ENCODE results near the gene BANK1.

BANK1 gene, protein sequence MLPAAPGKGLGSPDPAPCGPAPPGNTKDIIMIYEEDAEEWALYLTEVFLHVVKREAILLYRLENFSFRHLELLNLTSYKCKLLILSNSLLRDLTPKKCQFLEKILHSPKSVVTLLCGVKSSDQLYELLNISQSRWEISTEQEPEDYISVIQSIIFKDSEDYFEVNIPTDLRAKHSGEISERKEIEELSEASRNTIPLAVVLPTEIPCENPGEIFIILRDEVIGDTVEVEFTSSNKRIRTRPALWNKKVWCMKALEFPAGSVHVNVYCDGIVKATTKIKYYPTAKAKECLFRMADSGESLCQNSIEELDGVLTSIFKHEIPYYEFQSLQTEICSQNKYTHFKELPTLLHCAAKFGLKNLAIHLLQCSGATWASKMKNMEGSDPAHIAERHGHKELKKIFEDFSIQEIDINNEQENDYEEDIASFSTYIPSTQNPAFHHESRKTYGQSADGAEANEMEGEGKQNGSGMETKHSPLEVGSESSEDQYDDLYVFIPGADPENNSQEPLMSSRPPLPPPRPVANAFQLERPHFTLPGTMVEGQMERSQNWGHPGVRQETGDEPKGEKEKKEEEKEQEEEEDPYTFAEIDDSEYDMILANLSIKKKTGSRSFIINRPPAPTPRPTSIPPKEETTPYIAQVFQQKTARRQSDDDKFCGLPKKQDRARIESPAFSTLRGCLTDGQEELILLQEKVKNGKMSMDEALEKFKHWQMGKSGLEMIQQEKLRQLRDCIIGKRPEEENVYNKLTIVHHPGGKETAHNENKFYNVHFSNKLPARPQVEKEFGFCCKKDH

GRCh38 chr4:101790521-101791181 lies at the start of gene BANK1:
TSS of gene BANK1 (plus strand) at chr4:101790730. CDS start at chr4:101790881, 151 bp downstream.
- Histone ChIP-seq H3K27ac (ENCODE audit: low read depth, low read length) (peak within 1 kb of the TSS; percentile 10), H3K36me3 (ENCODE audit: control insufficient read depth in 1 of 2, insufficient read depth in 2 of 2, low read length in 2 of 2) (no peaks in the 10 kb centered on the region), H3K4me3 (ENCODE audit: low read depth in 1 of 2, low read length in 2 of 2) (peak within 1 kb of the TSS; percentile 73 to 74), H3K9me3 (ENCODE audit: control insufficient read depth in 1 of 2, low read length in 2 of 2) (no peaks in the 10 kb centered on the region), H3K9ac (ENCODE audit: low read depth in 1 of 2, low read length in 2 of 2) (peak within 1 kb of the TSS; percentile 58 to 71), H3K4me1 (ENCODE audit: control insufficient read depth in 1 of 2, insufficient read depth in 2 of 2, low read length in 2 of 2) (peaks cover 0 to under 1% of the 10 kb centered on the region in 2 donors), H3K27me3 (ENCODE audit: control insufficient read depth in 1 of 2, insufficient read depth in 2 of 2, low read length in 2 of 2) (no peaks in the 10 kb centered on the region)

DNA sequence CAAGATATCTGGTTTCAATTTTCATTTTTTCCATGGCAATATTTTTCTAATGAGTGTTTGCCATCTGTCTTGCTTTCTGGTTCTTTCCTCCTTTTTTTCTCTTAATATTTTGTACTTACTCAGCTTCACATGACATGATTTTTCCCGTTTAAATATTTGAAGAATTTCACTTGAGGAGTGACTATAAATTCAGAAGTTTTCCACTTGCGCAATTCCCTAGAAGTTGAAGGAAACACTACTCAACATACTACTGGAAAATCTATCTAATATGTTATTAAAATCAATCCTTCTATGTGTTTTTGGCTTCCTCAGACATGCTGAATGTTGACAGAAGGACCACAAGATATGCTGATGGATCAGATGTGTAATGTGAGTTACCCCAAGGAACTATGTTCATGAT lies 36.8 kb upstream of the BANK1 start:
- no peak overlapping the region for H3K9ac ChIP-seq (ENCODE audit: low read depth in 1 of 2, low read length in 2 of 2)
- no peak overlapping the region for H3K27ac ChIP-seq (ENCODE audit: low read depth, low read length)
- no peaks in the 10 kb centered on the region for H3K9me3 ChIP-seq (ENCODE audit: control insufficient read depth in 1 of 2, low read length in 2 of 2)
- H3K4me3 ChIP-seq (ENCODE audit: low read depth in 1 of 2, low read length in 2 of 2), result no peak overlapping the region
- H3K4me1 ChIP-seq (ENCODE audit: control insufficient read depth in 1 of 2, insufficient read depth in 2 of 2, low read length in 2 of 2), result no peaks in the 10 kb centered on the region
- no peaks in the 10 kb centered on the region for H3K27me3 ChIP-seq (ENCODE audit: control insufficient read depth in 1 of 2, insufficient read depth in 2 of 2, low read length in 2 of 2)
- no peaks in the 10 kb centered on the region for H3K36me3 ChIP-seq (ENCODE audit: control insufficient read depth in 1 of 2, insufficient read depth in 2 of 2, low read length in 2 of 2)

DNA sequence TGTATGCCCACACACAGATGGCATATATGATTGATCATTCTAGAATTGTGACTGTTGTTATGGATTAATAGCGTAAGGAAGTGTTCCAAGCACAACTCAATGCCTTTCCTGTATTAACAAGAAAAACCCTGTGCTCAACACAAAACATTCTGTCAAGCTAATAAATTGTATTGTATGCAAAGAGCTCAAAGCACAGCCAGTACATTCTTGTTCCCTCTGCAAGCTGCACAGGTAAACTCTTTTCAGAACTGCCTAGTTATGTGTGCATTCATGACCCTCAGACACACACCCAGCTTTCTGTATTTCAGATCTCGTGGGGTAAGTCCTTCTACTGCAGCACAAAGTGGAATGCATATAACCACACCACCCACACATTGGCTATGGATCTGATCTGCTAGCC lies 34.3 kb upstream of the BANK1 start:
- no peaks in the 10 kb centered on the region for H3K9me3 ChIP-seq (ENCODE audit: control insufficient read depth in 1 of 2, low read length in 2 of 2)
- H3K4me1 ChIP-seq (ENCODE audit: control insufficient read depth in 1 of 2, insufficient read depth in 2 of 2, low read length in 2 of 2), result no peaks in the 10 kb centered on the region
- H3K27ac ChIP-seq (ENCODE audit: low read depth, low read length), result no peak overlapping the region
- H3K4me3 ChIP-seq (ENCODE audit: low read depth in 1 of 2, low read length in 2 of 2), result no peak overlapping the region
- H3K9ac ChIP-seq (ENCODE audit: low read depth in 1 of 2, low read length in 2 of 2), result no peak overlapping the region
- no peaks in the 10 kb centered on the region for H3K27me3 ChIP-seq (ENCODE audit: control insufficient read depth in 1 of 2, insufficient read depth in 2 of 2, low read length in 2 of 2)
- no peaks in the 10 kb centered on the region for H3K36me3 ChIP-seq (ENCODE audit: control insufficient read depth in 1 of 2, insufficient read depth in 2 of 2, low read length in 2 of 2)

- no peaks in the 10 kb centered on the region for H3K36me3 ChIP-seq (ENCODE audit: control insufficient read depth in 1 of 2, insufficient read depth in 2 of 2, low read length in 2 of 2)
Measured at GRCh38 chr4:101761405-101761804, 29.1 kb upstream of the BANK1 start.

DNA sequence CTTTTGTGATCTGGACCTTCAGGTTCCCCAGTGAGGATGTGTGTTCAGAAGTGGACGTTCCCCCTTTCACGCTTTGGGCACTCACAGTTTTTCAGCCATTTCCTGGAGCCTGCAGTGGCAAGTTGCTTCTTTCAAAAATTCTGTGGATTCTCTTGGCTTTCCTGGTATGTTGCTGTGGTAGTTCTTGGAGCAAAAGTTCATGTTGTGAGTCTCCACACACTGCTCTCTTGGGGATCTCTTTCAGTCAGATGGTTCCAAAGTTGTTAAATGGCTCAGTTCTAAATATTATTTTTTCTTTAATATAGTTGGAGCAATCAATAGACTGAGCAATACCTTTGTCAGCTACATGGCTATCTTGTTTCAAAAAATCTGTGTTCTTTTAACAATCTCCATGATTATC lies 28.5 kb upstream of the BANK1 start:
- H3K9ac ChIP-seq (ENCODE audit: low read depth in 1 of 2, low read length in 2 of 2), result no peak overlapping the region
- H3K36me3 ChIP-seq (ENCODE audit: control insufficient read depth in 1 of 2, insufficient read depth in 2 of 2, low read length in 2 of 2), result no peaks in the 10 kb centered on the region
- peaks cover 7 to 17% of the 10 kb centered on the region in 2 donors for H3K4me1 ChIP-seq (ENCODE audit: control insufficient read depth in 1 of 2, insufficient read depth in 2 of 2, low read length in 2 of 2)
- H3K27ac ChIP-seq (ENCODE audit: low read depth, low read length), result no peak overlapping the region
- peaks cover 0 to 8% of the 10 kb centered on the region in 2 donors for H3K9me3 ChIP-seq (ENCODE audit: control insufficient read depth in 1 of 2, low read length in 2 of 2)
- no peak overlapping the region for H3K4me3 ChIP-seq (ENCODE audit: low read depth in 1 of 2, low read length in 2 of 2)
- no peaks in the 10 kb centered on the region for H3K27me3 ChIP-seq (ENCODE audit: control insufficient read depth in 1 of 2, insufficient read depth in 2 of 2, low read length in 2 of 2)

More at GRCh38 chr4:101761405-101761804, 29.1 kb upstream of the BANK1 start:
- Histone ChIP-seq H3K9ac (ENCODE audit: low read depth in 1 of 2, low read length in 2 of 2) (no peak overlapping the region), H3K27me3 (ENCODE audit: control insufficient read depth in 1 of 2, insufficient read depth in 2 of 2, low read length in 2 of 2) (no peaks in the 10 kb centered on the region), H3K27ac (ENCODE audit: low read depth, low read length) (no peak overlapping the region), H3K4me1 (ENCODE audit: control insufficient read depth in 1 of 2, insufficient read depth in 2 of 2, low read length in 2 of 2) (peaks cover 7 to 17% of the 10 kb centered on the region in 2 donors), H3K4me3 (ENCODE audit: low read depth in 1 of 2, low read length in 2 of 2) (no peak overlapping the region), H3K9me3 (ENCODE audit: control insufficient read depth in 1 of 2, low read length in 2 of 2) (peaks cover 0 to 2% of the 10 kb centered on the region in 2 donors)

- H3K27me3 ChIP-seq (ENCODE audit: control insufficient read depth in 1 of 2, insufficient read depth in 2 of 2, low read length in 2 of 2), result no peaks in the 10 kb centered on the region
- H3K36me3 ChIP-seq (ENCODE audit: control insufficient read depth in 1 of 2, insufficient read depth in 2 of 2, low read length in 2 of 2), result no peaks in the 10 kb centered on the region
- H3K9me3 ChIP-seq (ENCODE audit: control insufficient read depth in 1 of 2, low read length in 2 of 2), result peaks cover 0 to 8% of the 10 kb centered on the region in 2 donors
- H3K9ac ChIP-seq (ENCODE audit: low read depth in 1 of 2, low read length in 2 of 2), result no peak overlapping the region
- no peak overlapping the region for H3K27ac ChIP-seq (ENCODE audit: low read depth, low read length)
- no peak overlapping the region for H3K4me3 ChIP-seq (ENCODE audit: low read depth in 1 of 2, low read length in 2 of 2)
- H3K4me1 ChIP-seq (ENCODE audit: control insufficient read depth in 1 of 2, insufficient read depth in 2 of 2, low read length in 2 of 2), result peaks cover 7 to 17% of the 10 kb centered on the region in 2 donors
Measured at GRCh38 chr4:101762534-101762933, 28.0 kb upstream of the BANK1 start.

- Histone ChIP-seq H3K9ac (ENCODE audit: low read depth in 1 of 2, low read length in 2 of 2) (no peak overlapping the region), H3K27ac (ENCODE audit: low read depth, low read length) (no peak overlapping the region), H3K4me1 (ENCODE audit: control insufficient read depth in 1 of 2, insufficient read depth in 2 of 2, low read length in 2 of 2) (peaks cover 7 to 17% of the 10 kb centered on the region in 2 donors), H3K36me3 (ENCODE audit: control insufficient read depth in 1 of 2, insufficient read depth in 2 of 2, low read length in 2 of 2) (no peaks in the 10 kb centered on the region), H3K27me3 (ENCODE audit: control insufficient read depth in 1 of 2, insufficient read depth in 2 of 2, low read length in 2 of 2) (no peaks in the 10 kb centered on the region), H3K4me3 (ENCODE audit: low read depth in 1 of 2, low read length in 2 of 2) (no peak overlapping the region), H3K9me3 (ENCODE audit: control insufficient read depth in 1 of 2, low read length in 2 of 2) (peaks cover 0 to 8% of the 10 kb centered on the region in 2 donors)
Measured at GRCh38 chr4:101763576-101763975, 27.0 kb upstream of the BANK1 start.

GRCh38 chr4:101774807-101775206 lies 15.7 kb upstream of the BANK1 start:
- peaks cover 0 to 8% of the 10 kb centered on the region in 2 donors for H3K9me3 ChIP-seq (ENCODE audit: control insufficient read depth in 1 of 2, low read length in 2 of 2)

DNA sequence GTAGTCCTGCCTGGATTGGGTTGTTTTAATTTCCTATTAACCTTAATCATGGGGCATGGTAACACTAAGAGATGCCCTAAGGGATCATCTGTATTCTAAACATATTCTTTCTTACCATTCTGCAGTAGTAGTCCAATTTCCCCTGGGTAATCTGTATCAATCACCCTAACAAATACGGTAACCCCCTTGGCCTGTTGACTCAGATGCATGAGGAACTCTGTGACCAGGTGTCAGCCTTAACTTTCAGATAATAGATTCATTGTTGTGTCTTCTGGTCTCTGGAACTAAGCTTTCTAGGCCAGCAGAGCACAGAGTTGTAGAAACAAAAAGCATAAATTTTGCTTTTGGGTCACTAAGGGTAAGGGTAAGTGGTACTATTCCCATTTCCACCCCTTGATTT lies 13.1 kb upstream of the BANK1 start:
- Histone ChIP-seq H3K27ac (ENCODE audit: low read depth, low read length) (no peak overlapping the region), H3K27me3 (ENCODE audit: control insufficient read depth in 1 of 2, insufficient read depth in 2 of 2, low read length in 2 of 2) (no peaks in the 10 kb centered on the region), H3K4me3 (ENCODE audit: low read depth in 1 of 2, low read length in 2 of 2) (no peak overlapping the region), H3K9ac (ENCODE audit: low read depth in 1 of 2, low read length in 2 of 2) (no peak overlapping the region), H3K9me3 (ENCODE audit: control insufficient read depth in 1 of 2, low read length in 2 of 2) (no peaks in the 10 kb centered on the region), H3K36me3 (ENCODE audit: control insufficient read depth in 1 of 2, insufficient read depth in 2 of 2, low read length in 2 of 2) (no peaks in the 10 kb centered on the region), H3K4me1 (ENCODE audit: control insufficient read depth in 1 of 2, insufficient read depth in 2 of 2, low read length in 2 of 2) (no peaks in the 10 kb centered on the region)

More at GRCh38 chr4:101774807-101775206, 15.7 kb upstream of the BANK1 start:
- H3K27me3 ChIP-seq (ENCODE audit: control insufficient read depth in 1 of 2, insufficient read depth in 2 of 2, low read length in 2 of 2), result no peaks in the 10 kb centered on the region
- H3K4me3 ChIP-seq (ENCODE audit: low read depth in 1 of 2, low read length in 2 of 2), result no peak overlapping the region
- no peaks in the 10 kb centered on the region for H3K4me1 ChIP-seq (ENCODE audit: control insufficient read depth in 1 of 2, insufficient read depth in 2 of 2, low read length in 2 of 2)
- no peaks in the 10 kb centered on the region for H3K36me3 ChIP-seq (ENCODE audit: control insufficient read depth in 1 of 2, insufficient read depth in 2 of 2, low read length in 2 of 2)
- H3K27ac ChIP-seq (ENCODE audit: low read depth, low read length), result no peak overlapping the region
- H3K9ac ChIP-seq (ENCODE audit: low read depth in 1 of 2, low read length in 2 of 2), result no peak overlapping the region

DNA sequence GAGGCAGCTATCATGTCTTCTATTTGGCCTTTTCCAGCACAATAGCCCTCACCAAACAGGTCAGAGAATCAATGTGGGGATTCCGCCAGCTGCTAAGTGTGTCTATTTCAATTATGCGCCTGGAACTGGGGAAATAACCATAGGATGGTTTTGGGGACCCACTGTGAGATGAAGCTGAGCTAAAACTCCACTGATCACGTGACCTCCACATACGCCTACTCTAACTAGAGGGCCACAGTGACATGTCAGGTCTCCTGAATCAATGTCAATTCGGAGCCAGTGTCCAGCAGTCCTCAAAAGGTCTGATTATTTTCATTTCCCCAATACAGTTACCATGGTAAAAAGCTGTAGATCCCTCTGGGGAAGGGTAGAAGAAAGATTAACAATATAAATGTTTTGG lies 10.2 kb upstream of the BANK1 start:
- H3K27me3 ChIP-seq (ENCODE audit: control insufficient read depth in 1 of 2, insufficient read depth in 2 of 2, low read length in 2 of 2), result no peaks in the 10 kb centered on the region
- H3K4me1 ChIP-seq (ENCODE audit: control insufficient read depth in 1 of 2, insufficient read depth in 2 of 2, low read length in 2 of 2), result no peaks in the 10 kb centered on the region
- H3K9ac ChIP-seq (ENCODE audit: low read depth in 1 of 2, low read length in 2 of 2), result no peak overlapping the region
- no peak overlapping the region for H3K4me3 ChIP-seq (ENCODE audit: low read depth in 1 of 2, low read length in 2 of 2)
- H3K27ac ChIP-seq (ENCODE audit: low read depth, low read length), result no peak overlapping the region
- no peaks in the 10 kb centered on the region for H3K36me3 ChIP-seq (ENCODE audit: control insufficient read depth in 1 of 2, insufficient read depth in 2 of 2, low read length in 2 of 2)
- H3K9me3 ChIP-seq (ENCODE audit: control insufficient read depth in 1 of 2, low read length in 2 of 2), result no peaks in the 10 kb centered on the region

Data from duodenal mucosa (tissue), 2 donors.